ENCODE measurements around the gene MAP3K20. TPM values are rescaled to one million over a fixed set of nuclear protein-coding genes. Genes with fewer than 3 reads are reported as not detected.

The MAP3K20 gene
- total RNA-seq, 4 donors from 2014 or later, result 24.7 to 40.2 (median 33.8) TPM

- in situ Hi-C loops (cut with MboI; ENCODE audit: low pct_ligation_motif_present in 1 of 4, low pct_unique_long_range_greater_than_20kb in 1 of 4, low sequenced_read_pairs in 3 of 4), result no loop called here
- intact Hi-C loops (cut with DNase I; ENCODE audit: low total_unique reads), result no loop called here
- TF ChIP-seq POLR2AphosphoS5 (IDR thresholded peaks at IDR 0.05) (no peak), CTCF (IDR thresholded peaks at IDR 0.05) (no peak), EP300 (IDR thresholded peaks at IDR 0.05; ENCODE audit: low read depth) (no peak)
- H3K27me3 ChIP-seq, result no peaks in the 10 kb centered on the region
- no peaks in the 10 kb centered on the region for H3K9me3 ChIP-seq
- WGBS, 2 donors (ENCODE audit: low coverage in 1 of 2), result 56 to 58% methylated on average over 6 of the region's 6 CpGs
- no peak overlapping the region for H3K4me3 ChIP-seq
- no peak for DNase-seq
- peaks cover 0 to 17% (median 0%) of the 10 kb centered on the region in 4 donors for H3K4me1 ChIP-seq
- H3K27ac ChIP-seq, result no peak overlapping the region
- H3K36me3 ChIP-seq, result no peaks in the 10 kb centered on the region
Observed at GRCh38 chr2:173130496-173131465, 55.1 kb downstream of the MAP3K20 start.

- Histone ChIP-seq H3K4me1 (peaks cover 0 to 19% (median 0%) of the 10 kb centered on the region in 4 donors), H3K27me3 (no peaks in the 10 kb centered on the region), H3K36me3 (no peaks in the 10 kb centered on the region), H3K4me3 (no peak overlapping the region), H3K27ac (no peak overlapping the region), H3K9me3 (no peaks in the 10 kb centered on the region)
- WGBS, 2 donors (ENCODE audit: low coverage in 1 of 2), result 75 to 90% methylated on average over 1 of the region's 1 CpG
- TF ChIP-seq CTCF (IDR thresholded peaks at IDR 0.05) (no peak), POLR2AphosphoS5 (IDR thresholded peaks at IDR 0.05) (no peak), POLR2A (IDR thresholded peaks at IDR 0.05) (no peak), EP300 (IDR thresholded peaks at IDR 0.05; ENCODE audit: low read depth) (no peak)
- in situ Hi-C loops (cut with MboI; ENCODE audit: low pct_ligation_motif_present in 1 of 4, low pct_unique_long_range_greater_than_20kb in 1 of 4, low sequenced_read_pairs in 3 of 4) (no loop called here), intact Hi-C loops (cut with DNase I; ENCODE audit: low total_unique reads) (no loop called here)
- no peak for DNase-seq
Observed at GRCh38 chr2:173132531-173132930, 56.9 kb downstream of the MAP3K20 start.

DNA sequence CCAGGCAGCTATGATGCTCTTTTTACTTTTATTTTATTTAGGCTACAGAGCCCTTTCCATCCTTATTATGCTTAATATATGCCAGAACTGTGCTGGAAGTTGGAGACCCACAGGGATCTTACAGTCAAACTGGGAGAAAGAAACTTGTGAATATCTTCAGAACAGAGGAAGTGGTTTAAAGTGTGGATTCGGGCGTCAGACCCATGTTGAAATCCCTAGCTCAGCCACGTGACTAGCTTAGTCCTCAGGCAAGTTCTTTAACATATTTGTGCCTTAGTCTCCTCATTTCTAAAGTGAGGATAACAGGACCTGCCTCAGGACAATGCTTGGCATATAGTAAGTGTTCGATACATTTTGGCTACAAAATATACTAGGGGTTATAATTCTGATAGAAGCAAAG lies 59.1 kb downstream of the MAP3K20 start:
- in situ Hi-C loops (cut with MboI; ENCODE audit: low pct_ligation_motif_present in 1 of 4, low pct_unique_long_range_greater_than_20kb in 1 of 4, low sequenced_read_pairs in 3 of 4), result no loop called here

More for the DNA sequence above, 59.1 kb downstream of the MAP3K20 start:
- TF ChIP-seq POLR2A (IDR thresholded peaks at IDR 0.05) (no peak), EP300 (IDR thresholded peaks at IDR 0.05; ENCODE audit: low read depth) (no peak), CTCF (IDR thresholded peaks at IDR 0.05) (no peak), POLR2AphosphoS5 (IDR thresholded peaks at IDR 0.05) (no peak)
- intact Hi-C loops (cut with DNase I; ENCODE audit: low total_unique reads), result no loop called here
- 55 to 98% methylated on average over 4 of the region's 4 CpGs for WGBS, 2 donors (ENCODE audit: low coverage in 1 of 2)
- no peak overlapping the region for H3K27ac ChIP-seq
- no peaks in the 10 kb centered on the region for H3K27me3 ChIP-seq
- no peak for DNase-seq
- H3K9me3 ChIP-seq, result no peaks in the 10 kb centered on the region
- H3K36me3 ChIP-seq, result no peaks in the 10 kb centered on the region
- H3K4me1 ChIP-seq, result peaks cover 0 to 19% (median 0%) of the 10 kb centered on the region in 4 donors
- H3K4me3 ChIP-seq, result no peak overlapping the region

All from transverse colon (tissue), 4 donors.